H9 (cell line): ENCODE results near the gene HSPB2. TPM values are rescaled to one million over a fixed set of nuclear protein-coding genes. Genes with fewer than 3 reads are reported as not detected.

Experiments
- DNase-seq: peaks from one replicate; pipeline ENCODE4 v3.0.0-alpha.2; 2017
- H2AFZ ChIP-seq: one replicate; pipeline ENCODE4 v1.6.1; 2013; ENCODE audit warnings: mild to moderate bottlenecking, low read length, control low read depth, moderate library complexity
- H2AK5ac ChIP-seq: 2 replicates; pipeline ENCODE4 v1.6.1; 2013; ENCODE audit warnings: low read length, control low read depth, mixed read lengths; ENCODE audit not compliant: insufficient read length
- H2BK120ac ChIP-seq: one replicate; pipeline ENCODE4 v1.6.1; 2013; ENCODE audit warnings: low read depth, mild to moderate bottlenecking, low read length, control low read depth, inconsistent platforms; ENCODE audit not compliant: poor library complexity, severe bottlenecking
- H2BK12ac ChIP-seq: 2 replicates; pipeline ENCODE4 v1.6.1; 2013; ENCODE audit warnings: low read length, control low read depth, mixed read lengths, low read depth; ENCODE audit not compliant: insufficient read length
- H2BK15ac ChIP-seq: 2 replicates; pipeline ENCODE4 v1.6.1; 2013; ENCODE audit warnings: low read depth, low read length, control low read depth
- H2BK20ac ChIP-seq: one replicate; pipeline ENCODE4 v1.6.1; 2013; ENCODE audit warnings: low read depth, mild to moderate bottlenecking, low read length, control low read depth, inconsistent platforms; ENCODE audit not compliant: poor library complexity, severe bottlenecking
- H2BK5ac ChIP-seq: 2 replicates; pipeline ENCODE4 v1.6.1; 2013; ENCODE audit warnings: low read length, control low read depth, mixed read lengths; ENCODE audit not compliant: insufficient read length
- H3K14ac ChIP-seq: 2 replicates; pipeline ENCODE4 v1.6.1; 2013; ENCODE audit warnings: low read length, control low read depth; ENCODE audit not compliant: insufficient read depth
- H3K18ac ChIP-seq: 2 replicates; pipeline ENCODE4 v1.6.1; 2013; ENCODE audit warnings: low read depth, mild to moderate bottlenecking, mixed read lengths, low read length, control low read depth; ENCODE audit not compliant: insufficient read length
- H3K23ac ChIP-seq: 2 replicates; pipeline ENCODE4 v1.6.1; 2013; ENCODE audit warnings: low read length, control low read depth, mixed read lengths, low read depth; ENCODE audit not compliant: insufficient read length
- H3K23me2 ChIP-seq: 2 replicates; pipeline ENCODE4 v1.6.1; 2013; ENCODE audit warnings: low read depth, mild to moderate bottlenecking, mixed read lengths, low read length, control low read depth; ENCODE audit not compliant: insufficient read length, poor library complexity, severe bottlenecking
- H3K27ac ChIP-seq: 2 replicates; pipeline ENCODE4 v1.5.1; 2013; ENCODE audit warnings: low read length, control low read depth, mixed read lengths, low read depth; ENCODE audit not compliant: insufficient read length
- H3K27me3 ChIP-seq: 2 replicates; pipeline ENCODE4 v1.6.1; 2013; ENCODE audit warnings: low read length, control low read depth, inconsistent platforms; ENCODE audit not compliant: insufficient read depth
- H3K4ac ChIP-seq: 2 replicates; pipeline ENCODE4 v1.6.1; 2013; ENCODE audit warnings: low read depth, mild to moderate bottlenecking, control low read depth, inconsistent platforms, low read length, moderate library complexity
- H3K4me1 ChIP-seq: 2 replicates; pipeline ENCODE4 v1.6.1; 2013; ENCODE audit warnings: low read length, control low read depth, inconsistent platforms; ENCODE audit not compliant: insufficient read depth
- H3K4me2 ChIP-seq: 2 replicates; pipeline ENCODE4 v1.6.1; 2013; ENCODE audit warnings: low read length, control low read depth, mixed read lengths; ENCODE audit not compliant: insufficient read length, insufficient read depth
- H3K56ac ChIP-seq: 2 replicates; pipeline ENCODE4 v1.6.1; 2013; ENCODE audit warnings: low read depth, mild to moderate bottlenecking, mixed read lengths, low read length, control low read depth; ENCODE audit not compliant: insufficient read length
- H3K79me1 ChIP-seq: 2 replicates; pipeline ENCODE4 v1.6.1; 2013; ENCODE audit warnings: low read depth, mild to moderate bottlenecking, moderate library complexity, low read length, control low read depth, inconsistent platforms; ENCODE audit not compliant: insufficient read depth, poor library complexity, severe bottlenecking
- H3K79me2 ChIP-seq: 2 replicates; pipeline ENCODE4 v1.6.1; 2013; ENCODE audit warnings: low read length, control low read depth, inconsistent platforms; ENCODE audit not compliant: insufficient read depth
- H3K9ac ChIP-seq: 2 replicates; pipeline ENCODE4 v1.6.1; 2013; ENCODE audit warnings: low read length, control low read depth, mixed read lengths; ENCODE audit not compliant: insufficient read length; ENCODE audit errors: extremely low read depth
- H3K9me3 ChIP-seq: one replicate; pipeline ENCODE4 v1.6.1; 2013; ENCODE audit warnings: low read depth, low read length, inconsistent platforms; ENCODE audit not compliant: control insufficient read depth
- H3T11ph ChIP-seq: one replicate; pipeline ENCODE4 v1.6.1; 2013; ENCODE audit warnings: mild to moderate bottlenecking, low read length, control low read depth, inconsistent platforms
- H4K20me1 ChIP-seq: one replicate; pipeline ENCODE4 v1.6.1; 2013; ENCODE audit not compliant: control insufficient read depth, insufficient read length, insufficient read depth
- H4K5ac ChIP-seq: 2 replicates; pipeline ENCODE4 v1.6.1; 2013; ENCODE audit warnings: low read depth, mild to moderate bottlenecking, mixed read lengths, low read length, control low read depth; ENCODE audit not compliant: insufficient read length
- H4K8ac ChIP-seq: replicated peaks from 2 replicates; pipeline ENCODE4 v1.6.1; 2013; ENCODE audit warnings: low read length, control low read depth, mixed read lengths, low read depth; ENCODE audit not compliant: insufficient read length
- H4K91ac ChIP-seq: 2 replicates; pipeline ENCODE4 v1.6.1; 2013; ENCODE audit warnings: low read depth, mild to moderate bottlenecking, moderate library complexity, mixed read lengths, low read length, control low read depth; ENCODE audit not compliant: insufficient read length
- H3K27ac Mint-ChIP-seq, 3 experiments: 2 replicates in 2 of 3; 3 replicates in 1 of 3; pipeline ENCODE4 v1.8.0; 2020 to 2021; ENCODE audit warnings: mixed read lengths in 3 of 3, mild to moderate bottlenecking in 1 of 3, moderate library complexity in 1 of 3
- H3K27me3 Mint-ChIP-seq: 2 replicates; pipeline ENCODE4 v1.8.0; 2021; ENCODE audit warnings: low read depth, mild to moderate bottlenecking, moderate library complexity, mixed read lengths
- H3K36me3 Mint-ChIP-seq, 3 experiments: 2 replicates in 2 of 3; 3 replicates in 1 of 3; pipeline ENCODE4 v1.8.0; 2020 to 2021; ENCODE audit warnings: low read depth in 3 of 3, mixed read lengths in 3 of 3; ENCODE audit not compliant: insufficient read depth in 1 of 3
- H3K4me1 Mint-ChIP-seq, 2 experiments: 2 replicates each; pipeline ENCODE4 v1.8.0; 2020; ENCODE audit warnings: mixed read lengths in 2 of 2
- H3K4me3 Mint-ChIP-seq, 2 experiments: 2 replicates in 1 of 2; 3 replicates in 1 of 2; pipeline ENCODE4 v1.8.0; 2020 to 2021; ENCODE audit warnings: mild to moderate bottlenecking in 2 of 2, mixed read lengths in 2 of 2, moderate library complexity in 1 of 2
- H3K9me3 Mint-ChIP-seq, 2 experiments: 2 replicates in 1 of 2; 3 replicates in 1 of 2; pipeline ENCODE4 v1.8.0; 2020; ENCODE audit warnings: mild to moderate bottlenecking in 2 of 2, mixed read lengths in 2 of 2, moderate library complexity in 1 of 2
- WGBS: extraction: QIAGEN DNeasy Blood & Tissue Kit; methylation state at CpG from one replicate; pipeline ENCODE4 v1.1.7; 2013; ENCODE audit warnings: missing lambda C conversion rate, low lambda C conversion rate, mixed read lengths; ENCODE audit not compliant: insufficient read length; ENCODE audit errors: extremely low coverage; 5-methylcytosine and 5-hydroxymethylcytosine counted together
- total RNA-seq: library from RNA; stranded (reverse); gene quantifications from 2 replicates; pipeline ENCODE4 v1.2.1, GENCODE V29; 2021
- TF ChIP-seq, protein P1 (sequence below): fragments of 200-600 bp; sonication (generic); conservative IDR thresholded peaks from 3 replicates; pipeline ENCODE4 v1.8.0; 2021; ENCODE audit warnings: antibody characterized with exemption, mild to moderate bottlenecking

Gene HSPB2
- total RNA-seq, 1 experiment from 2014 or later, result 0.22 TPM

DNA sequence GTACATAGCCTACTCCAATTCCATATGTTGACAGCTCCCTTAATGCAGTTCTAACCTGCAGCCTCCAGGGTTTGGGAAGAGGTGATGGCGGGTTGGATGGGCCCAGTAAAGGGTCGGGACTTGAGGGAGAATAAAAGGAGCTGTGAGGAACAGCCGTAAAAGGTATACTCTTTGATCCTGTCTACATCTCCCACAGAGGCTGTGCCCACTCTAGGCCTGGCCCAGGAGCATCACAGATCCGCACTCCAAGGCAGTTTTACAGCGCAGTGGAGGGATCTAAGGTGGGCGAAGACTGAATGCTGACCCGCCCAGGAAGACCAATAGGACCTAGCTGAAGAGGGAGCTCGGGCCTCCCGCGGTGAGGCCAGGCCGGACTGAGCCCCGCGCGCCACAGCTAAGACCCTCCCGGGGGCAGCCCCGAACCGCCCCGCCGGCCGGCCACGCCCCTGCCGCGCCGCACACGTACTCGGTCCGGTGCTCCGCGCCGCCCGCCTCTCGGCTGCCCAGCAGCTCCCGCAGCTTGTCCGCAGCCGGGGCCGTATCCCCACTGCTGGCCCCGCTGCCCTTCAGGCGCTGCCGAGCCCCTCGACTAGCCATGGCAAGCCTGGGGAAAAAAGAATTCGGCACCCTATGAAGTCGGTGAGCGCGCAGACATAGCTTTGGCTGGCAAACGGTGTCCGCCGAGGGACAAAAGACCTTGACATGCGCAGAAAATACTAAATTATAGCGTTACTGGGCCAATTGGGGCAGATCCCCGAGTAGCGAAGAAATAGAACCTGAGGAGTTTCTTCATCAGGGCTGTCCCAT is 41.4 kb upstream of the HSPB2 start, which contains the start of gene ALG9:
TSS of gene ALG9 (minus strand) at position 696 of the 807 bp plus-strand sequence. CDS start at position 597, 99 bp downstream.
- peaks cover 0 to 26% (median 26%) of the 10 kb centered on the region in 3 experiments; a peak in 5 of 7 replicates for H3K36me3 Mint-ChIP-seq
- Histone ChIP-seq H2AFZ (peak within 1 kb of the TSS; percentile 94), H3T11ph (no peak within 1 kb of the TSS), H3K79me2 (no peaks in the 10 kb centered on the region), H3K9me3 (no peaks in the 10 kb centered on the region), H4K5ac (no peak within 1 kb of the TSS), H3K27me3 (no peaks in the 10 kb centered on the region), H3K4ac (no peak within 1 kb of the TSS), H3K23ac (no peak within 1 kb of the TSS), H3K4me1 (no peaks in the 10 kb centered on the region), H4K20me1 (no peaks in the 10 kb centered on the region), H4K8ac (no peak within 1 kb of the TSS), H3K4me2 (peak within 1 kb of the TSS; percentile 93), H3K27ac (no peak within 1 kb of the TSS), H2BK20ac (no peak within 1 kb of the TSS), H3K79me1 (no peaks in the 10 kb centered on the region), H2BK12ac (no peak within 1 kb of the TSS), H3K14ac (peak within 1 kb of the TSS; percentile 32), H2AK5ac (no peak within 1 kb of the TSS), H2BK15ac (no peak within 1 kb of the TSS), H2BK5ac (no peak within 1 kb of the TSS), H2BK120ac (no peak within 1 kb of the TSS), H3K9ac (peak within 1 kb of the TSS; percentile 61), H3K56ac (no peak within 1 kb of the TSS), H3K23me2 (peaks cover 3% of the 10 kb centered on the region), H4K91ac (no peak within 1 kb of the TSS), H3K18ac (no peak within 1 kb of the TSS)
- peak within 1 kb of the TSS; percentile 92 to 95 for H3K4me3 Mint-ChIP-seq
- no peaks in the 10 kb centered on the region for H3K9me3 Mint-ChIP-seq
- TF ChIP-seq, protein P1, sequence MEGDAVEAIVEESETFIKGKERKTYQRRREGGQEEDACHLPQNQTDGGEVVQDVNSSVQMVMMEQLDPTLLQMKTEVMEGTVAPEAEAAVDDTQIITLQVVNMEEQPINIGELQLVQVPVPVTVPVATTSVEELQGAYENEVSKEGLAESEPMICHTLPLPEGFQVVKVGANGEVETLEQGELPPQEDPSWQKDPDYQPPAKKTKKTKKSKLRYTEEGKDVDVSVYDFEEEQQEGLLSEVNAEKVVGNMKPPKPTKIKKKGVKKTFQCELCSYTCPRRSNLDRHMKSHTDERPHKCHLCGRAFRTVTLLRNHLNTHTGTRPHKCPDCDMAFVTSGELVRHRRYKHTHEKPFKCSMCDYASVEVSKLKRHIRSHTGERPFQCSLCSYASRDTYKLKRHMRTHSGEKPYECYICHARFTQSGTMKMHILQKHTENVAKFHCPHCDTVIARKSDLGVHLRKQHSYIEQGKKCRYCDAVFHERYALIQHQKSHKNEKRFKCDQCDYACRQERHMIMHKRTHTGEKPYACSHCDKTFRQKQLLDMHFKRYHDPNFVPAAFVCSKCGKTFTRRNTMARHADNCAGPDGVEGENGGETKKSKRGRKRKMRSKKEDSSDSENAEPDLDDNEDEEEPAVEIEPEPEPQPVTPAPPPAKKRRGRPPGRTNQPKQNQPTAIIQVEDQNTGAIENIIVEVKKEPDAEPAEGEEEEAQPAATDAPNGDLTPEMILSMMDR, result peak; percentile 58
- peaks cover 13% of the 10 kb centered on the region in 2 experiments for H3K4me1 Mint-ChIP-seq
- H3K27ac Mint-ChIP-seq, result peak within 1 kb of the TSS; percentile 53 to 95 (median 87); a peak in 5 of 7 replicates
- H3K27me3 Mint-ChIP-seq, result no peaks in the 10 kb centered on the region
- DNase-seq, result peak; percentile 81
- WGBS, result no CpG with 5 or more reads among the region's 51 CpGs
